Choroid plexus epithelial cell (primary cell): ENCODE measurements around the gene TGIF2.

Experiments
- DNase-seq: peaks from one replicate; pipeline ENCODE4 v3.0.0-alpha.2; 2010; ENCODE audit warnings: low read depth
- H3K4me3 ChIP-seq: 2 replicates; pipeline ENCODE4 v1.5.1; 2011; ENCODE audit warnings: low read depth, mild to moderate bottlenecking, control low read depth, low read length, moderate library complexity
- CTCF ChIP-seq: conservative IDR thresholded peaks from 2 replicates; pipeline ENCODE4 v1.5.1; 2011; ENCODE audit warnings: low read depth, mild to moderate bottlenecking, control low read depth, inconsistent platforms, low read length, moderate library complexity

Gene TGIF2

GRCh38 chr20:36542516-36543183 is 30.7 kb upstream of the TGIF2 start:
- H3K4me3 ChIP-seq = peak overlapping the region; percentile 88
- no peak for DNase-seq
- no peak for TF ChIP-seq CTCF

- peak; percentile 87 for DNase-seq
- no peak for TF ChIP-seq CTCF
- peak overlapping the region; percentile 88 for H3K4me3 ChIP-seq
These were observed 29.9 kb upstream of the TGIF2 start for GRCh38 chr20:36543184-36544133.

GRCh38 chr20:36544134-36545018 is 29.0 kb upstream of the TGIF2 start:
- TF ChIP-seq CTCF = no peak
- peak; percentile 33 for DNase-seq
- H3K4me3 ChIP-seq = peak overlapping the region; percentile 6

GRCh38 chr20:36546111-36546736 is 27.2 kb upstream of the TGIF2 start:
- no peak for DNase-seq
- TF ChIP-seq CTCF = no peak

GRCh38 chr20:36547186-36548005 is 26.0 kb upstream of the TGIF2 start:
- DNase-seq = no peak
- no peak for TF ChIP-seq CTCF
- no peak overlapping the region for H3K4me3 ChIP-seq

More at GRCh38 chr20:36546111-36546736, 27.2 kb upstream of the TGIF2 start:
- no peak overlapping the region for H3K4me3 ChIP-seq

- peak; percentile 47 for DNase-seq
- TF ChIP-seq CTCF = peak; percentile 56
- H3K4me3 ChIP-seq = no peak overlapping the region
These were observed 25.4 kb upstream of the TGIF2 start for GRCh38 chr20:36548006-36548315.
